Stimulated activated naive CD4-positive, alpha-beta T cell treated with Interleukin-2 at 50 U/mL for 16 hours (primary cell): ENCODE results near the gene EDN3.

Experiments used
- DNase-seq: peaks from one replicate; lab custom pipeline; 2025; lab: John Stamatoyannopoulos, UW

The EDN3 gene, protein sequence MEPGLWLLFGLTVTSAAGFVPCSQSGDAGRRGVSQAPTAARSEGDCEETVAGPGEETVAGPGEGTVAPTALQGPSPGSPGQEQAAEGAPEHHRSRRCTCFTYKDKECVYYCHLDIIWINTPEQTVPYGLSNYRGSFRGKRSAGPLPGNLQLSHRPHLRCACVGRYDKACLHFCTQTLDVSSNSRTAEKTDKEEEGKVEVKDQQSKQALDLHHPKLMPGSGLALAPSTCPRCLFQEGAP

GRCh38 chr20:59300333-59301081 is at the start of gene EDN3:
EDN3 (plus strand) TSS chr20:59300611; CDS start chr20:59300813, 202 bp downstream.
- no peak for DNase-seq

DNA sequence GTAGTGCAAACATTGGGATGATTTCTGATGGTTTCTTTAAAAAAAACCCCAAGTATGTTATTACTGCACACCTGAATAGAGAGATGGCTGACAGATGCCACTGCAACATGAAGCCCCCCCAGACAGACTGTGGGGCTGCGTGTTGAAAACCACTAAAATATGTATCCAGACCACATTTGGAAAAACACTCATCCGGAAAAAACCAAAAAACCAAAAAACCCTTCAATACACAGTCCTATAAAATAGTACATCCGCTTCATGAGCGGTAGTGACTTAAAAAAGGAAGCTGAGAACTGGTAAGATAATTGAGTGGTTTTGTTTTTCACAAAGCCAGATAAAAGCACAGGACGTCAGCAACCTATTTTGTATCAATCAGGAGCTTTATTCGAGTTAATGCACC is 47.1 kb upstream of the EDN3 start:
- no peak for DNase-seq

GRCh38 chr20:59253779-59254319 is 46.6 kb upstream of the EDN3 start:
- peak; percentile 8 for DNase-seq

DNA sequence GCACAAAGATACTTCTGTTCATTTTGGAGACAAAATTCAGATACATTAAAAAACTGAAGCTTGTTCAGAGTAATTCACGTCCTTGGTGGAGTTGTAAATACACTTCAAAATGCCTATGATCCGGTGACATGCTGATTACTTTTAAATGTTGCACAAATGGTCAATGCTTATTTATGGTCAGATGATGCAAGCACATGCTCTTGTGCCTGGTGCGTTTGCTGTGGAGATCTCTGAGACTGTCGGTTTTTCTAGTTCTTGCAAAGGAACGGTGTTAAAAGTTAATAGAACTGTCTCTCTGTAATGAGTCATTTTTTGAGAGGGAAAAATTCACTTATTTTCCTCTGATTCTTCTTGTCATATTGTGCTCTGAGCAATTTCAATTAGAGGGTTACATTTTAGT is 45.2 kb upstream of the EDN3 start:
- no peak for DNase-seq

- DNase-seq: no peak
These were observed 42.2 kb upstream of the EDN3 start for GRCh38 chr20:59258221-59258621.

- DNase-seq: no peak
These were observed 40.5 kb upstream of the EDN3 start for GRCh38 chr20:59259946-59260345.

DNA sequence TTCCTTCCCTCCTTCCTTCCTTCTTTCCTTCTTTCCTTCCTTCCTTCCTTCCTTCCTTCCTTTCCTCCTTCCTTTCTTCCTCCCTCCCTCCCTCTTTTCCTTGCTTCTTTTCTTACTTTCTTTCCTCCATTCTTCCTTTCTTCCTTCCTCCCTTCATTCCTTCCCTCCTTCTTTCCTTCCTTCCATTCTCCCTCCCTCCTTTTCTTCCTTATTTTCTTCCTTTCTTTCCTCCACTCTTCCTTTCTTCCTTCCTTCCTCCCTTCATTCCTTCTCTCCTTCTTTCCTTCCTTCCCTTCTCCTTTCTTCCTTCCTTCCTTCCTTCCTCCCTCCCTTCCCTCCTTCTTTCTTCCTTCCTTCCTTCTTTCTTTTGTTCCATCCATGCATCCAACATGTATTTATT is 35.1 kb upstream of the EDN3 start:
- no peak for DNase-seq

DNA sequence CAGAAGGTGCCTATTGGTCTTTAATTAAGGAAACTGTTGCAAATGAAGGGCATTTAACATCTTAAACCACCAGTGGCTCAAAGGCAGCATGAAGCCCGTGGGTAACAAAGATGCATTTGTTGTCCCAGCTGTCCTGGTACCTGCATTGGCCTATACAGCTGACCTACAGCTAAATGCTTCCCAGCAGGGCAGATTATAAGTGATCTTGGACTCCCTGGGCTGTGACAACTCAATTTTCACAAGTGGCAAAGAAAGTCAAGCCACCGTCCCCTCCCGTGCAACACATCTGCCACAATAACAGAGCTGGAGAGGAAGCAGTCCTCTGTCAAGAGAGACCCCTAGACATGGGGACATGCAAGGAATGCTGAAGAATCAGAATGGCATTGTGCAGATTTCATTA is 31.5 kb upstream of the EDN3 start:
- DNase-seq: no peak

GRCh38 chr20:59269411-59270025 is 30.9 kb upstream of the EDN3 start:
- DNase-seq: no peak

DNA sequence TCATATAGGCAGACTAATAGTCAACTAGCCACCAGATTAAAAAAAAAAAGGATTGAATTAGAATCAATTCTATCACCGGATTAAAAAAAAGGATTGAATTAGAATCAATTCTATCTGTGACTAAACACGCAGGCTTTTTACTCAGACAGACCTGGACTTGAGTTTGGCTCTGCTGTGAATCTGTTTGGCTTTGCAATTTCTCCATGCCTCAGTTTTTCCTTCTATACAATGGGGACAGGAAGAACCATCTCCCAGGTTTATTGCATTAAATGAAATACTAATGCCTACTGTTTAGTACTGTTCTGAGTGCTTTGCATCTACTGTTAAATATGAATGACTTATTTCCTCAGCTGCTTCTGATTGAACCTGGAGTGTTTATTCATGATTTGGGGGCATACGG is 30.0 kb upstream of the EDN3 start:
- no peak for DNase-seq

DNA sequence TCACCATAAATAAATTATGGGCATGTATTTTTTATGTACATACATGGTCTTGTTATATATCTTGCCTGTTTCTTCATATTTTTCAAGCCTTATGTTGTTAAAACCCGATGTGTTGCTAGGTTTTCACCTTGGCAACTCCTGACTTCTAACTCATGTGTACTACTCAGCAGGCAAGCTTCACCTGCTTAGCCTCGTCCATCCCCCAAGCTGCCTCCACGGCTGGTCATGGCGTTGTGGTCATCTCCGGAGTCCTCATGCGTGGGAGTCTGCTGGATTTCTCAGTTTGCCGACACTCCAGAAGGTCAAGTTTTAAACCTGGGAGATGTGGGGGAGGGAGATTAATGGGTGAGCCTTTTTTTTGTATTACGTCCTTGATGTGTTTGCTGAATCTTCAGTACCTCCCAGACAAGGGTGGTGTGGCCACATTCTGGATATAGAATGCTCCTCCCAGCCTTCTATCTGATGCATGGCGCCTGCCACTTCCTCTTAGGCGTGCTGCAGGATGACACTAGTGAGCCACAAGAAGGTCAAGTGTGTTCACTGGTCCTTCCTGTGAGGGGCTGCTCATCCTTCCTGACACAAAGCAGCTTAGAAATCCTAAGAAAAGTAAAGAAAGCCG is 26.6 kb upstream of the EDN3 start:
- DNase-seq: no peak

DNA sequence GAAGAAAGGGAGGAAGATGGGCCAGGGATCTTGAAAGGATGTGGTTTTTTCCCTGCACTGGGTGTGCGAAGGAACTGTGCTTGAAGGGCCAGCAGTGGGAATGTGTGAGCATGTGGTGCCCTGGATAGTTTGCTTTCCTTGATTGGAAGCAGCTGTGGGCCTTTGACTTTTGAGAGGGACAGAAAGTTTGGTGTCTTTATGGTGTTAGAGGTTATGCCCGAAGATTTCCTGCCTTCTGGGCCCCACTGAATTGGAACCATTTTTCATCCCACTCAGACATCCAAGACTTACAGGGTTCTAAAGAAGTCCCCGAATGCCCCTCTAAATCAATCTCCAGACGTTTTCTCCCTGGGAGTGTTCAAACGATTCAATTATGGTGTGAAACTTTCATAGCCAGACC is 23.5 kb upstream of the EDN3 start:
- DNase-seq: no peak

GRCh38 chr20:59284470-59284869 is 15.9 kb upstream of the EDN3 start:
- DNase-seq: no peak

DNA sequence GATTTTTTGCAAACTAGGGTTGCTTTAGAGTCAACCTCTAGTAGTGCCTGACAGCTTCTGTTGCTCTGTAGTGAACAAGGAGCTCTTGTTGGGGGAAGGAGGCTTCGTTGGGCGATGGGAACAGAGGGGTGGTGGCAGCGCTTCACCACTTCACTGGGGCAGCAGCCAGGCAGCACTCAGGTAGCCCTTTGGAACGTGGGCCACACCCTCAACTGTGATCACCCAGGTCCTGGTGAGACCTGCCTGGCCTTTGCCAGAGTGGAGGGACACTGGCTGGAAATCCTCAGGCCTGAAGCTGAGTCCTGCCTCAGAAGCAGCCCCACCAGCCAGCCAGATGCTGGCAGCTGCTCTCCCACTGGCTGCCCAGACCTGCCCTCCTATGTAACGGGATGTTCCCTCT is 10.4 kb upstream of the EDN3 start:
- DNase-seq: no peak

- DNase-seq: no peak
These were observed 8.5 kb upstream of the EDN3 start for GRCh38 chr20:59291740-59292383.

GRCh38 chr20:59295531-59295930 is 4.9 kb upstream of the EDN3 start:
- no peak for DNase-seq

- DNase-seq: no peak
These were observed 2.7 kb upstream of the EDN3 start for GRCh38 chr20:59297686-59298085.

DNA sequence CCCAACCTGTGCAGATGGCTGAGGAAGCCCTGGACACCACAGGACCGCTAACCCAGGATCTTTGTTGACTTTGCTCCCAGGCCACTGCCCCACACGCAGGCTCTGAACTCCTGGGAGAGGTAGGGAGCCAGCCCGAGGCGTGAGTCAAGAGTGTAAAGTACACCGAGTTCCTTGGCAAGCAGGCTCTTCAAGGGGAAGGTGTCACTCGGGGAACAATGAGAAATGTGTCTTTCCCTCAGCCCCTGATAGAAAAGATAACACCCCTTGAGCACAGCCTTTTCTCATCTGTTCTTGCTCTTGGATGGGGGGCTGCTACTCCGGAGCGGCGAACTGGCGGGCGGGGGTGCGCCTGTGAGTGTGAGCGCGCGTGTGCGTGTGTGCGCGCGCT is 472 bp upstream of the EDN3 start:
- no peak for DNase-seq

- DNase-seq: no peak
These were observed 1.1 kb downstream of the EDN3 start for GRCh38 chr20:59301343-59302007.

GRCh38 chr20:59305908-59306655 is 5.7 kb downstream of the EDN3 start:
- no peak for DNase-seq

GRCh38 chr20:59307270-59307669 is 6.9 kb downstream of the EDN3 start:
- DNase-seq: no peak
